HG03342 (cell line): ENCODE measurements around the gene MB21D2.
"Not testable (repeated sequence)": the region's sequence is repeated elsewhere in the genome, so short reads cannot be mapped to it uniquely, and the experiment has no call there.

Experiments used
- ATAC-seq: cut with Tn5 transposase; IDR thresholded peaks from one replicate; pipeline ENCODE4 v1.9.1; 2021; ENCODE audit warnings: mild to moderate bottlenecking, moderate library complexity; ENCODE audit not compliant: unreplicated experiment

The MB21D2 gene, protein sequence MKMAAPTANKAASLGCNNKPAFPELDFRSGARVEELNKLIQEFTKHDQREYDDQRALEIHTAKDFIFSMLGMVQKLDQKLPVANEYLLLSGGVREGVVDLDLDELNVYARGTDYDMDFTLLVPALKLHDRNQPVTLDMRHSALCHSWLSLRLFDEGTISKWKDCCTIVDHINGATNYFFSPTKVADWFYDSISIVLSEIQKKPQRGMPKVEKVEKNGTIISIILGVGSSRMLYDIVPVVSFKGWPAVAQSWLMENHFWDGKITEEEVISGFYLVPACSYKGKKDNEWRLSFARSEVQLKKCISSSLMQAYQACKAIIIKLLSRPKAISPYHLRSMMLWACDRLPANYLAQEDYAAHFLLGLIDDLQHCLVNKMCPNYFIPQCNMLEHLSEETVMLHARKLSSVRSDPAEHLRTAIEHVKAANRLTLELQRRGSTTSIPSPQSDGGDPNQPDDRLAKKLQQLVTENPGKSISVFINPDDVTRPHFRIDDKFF

DNA sequence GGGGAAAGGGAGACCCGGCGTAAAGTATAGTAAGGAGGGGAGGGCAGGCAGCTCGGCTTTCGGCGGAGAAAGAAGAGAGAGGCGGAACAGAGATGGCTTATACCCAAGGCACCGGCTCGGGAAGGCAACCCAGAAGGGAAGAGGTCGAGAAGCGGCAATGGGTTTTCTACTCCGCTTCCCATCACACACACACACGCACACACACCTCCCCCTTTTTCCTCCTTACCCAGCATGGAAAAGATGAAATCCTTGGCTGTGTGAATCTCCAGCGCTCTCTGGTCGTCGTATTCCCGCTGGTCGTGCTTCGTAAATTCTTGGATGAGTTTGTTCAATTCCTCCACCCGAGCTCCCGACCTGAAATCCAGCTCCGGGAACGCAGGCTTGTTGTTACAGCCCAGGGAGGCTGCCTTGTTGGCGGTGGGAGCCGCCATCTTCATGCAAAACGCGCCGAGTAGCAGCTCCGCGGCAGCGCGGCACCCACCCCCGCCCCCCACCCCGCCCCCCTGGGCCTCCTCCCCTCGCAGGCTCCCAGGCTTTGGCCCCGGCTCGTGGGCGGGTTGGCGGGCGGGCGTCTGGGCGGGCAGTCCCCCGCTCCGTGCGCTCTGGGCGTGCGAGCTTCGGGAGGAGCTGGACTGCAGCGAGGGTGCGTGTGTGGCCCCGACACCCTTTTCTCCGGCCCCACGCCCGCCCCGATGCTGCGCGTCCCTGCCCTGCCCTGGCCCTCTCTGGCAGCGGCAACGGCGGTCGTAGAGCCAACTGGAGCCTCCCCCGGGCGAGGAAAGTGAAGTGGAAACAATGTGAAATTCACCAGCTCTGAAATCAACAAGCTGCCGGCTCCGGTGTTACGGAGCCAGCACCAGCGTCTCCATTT, at the start of gene MB21D2:
MB21D2 (minus strand) TSS at position 453 of the 871 bp plus-strand sequence; CDS start at position 437, 16 bp downstream.
- ATAC-seq, result peak; percentile 62

DNA sequence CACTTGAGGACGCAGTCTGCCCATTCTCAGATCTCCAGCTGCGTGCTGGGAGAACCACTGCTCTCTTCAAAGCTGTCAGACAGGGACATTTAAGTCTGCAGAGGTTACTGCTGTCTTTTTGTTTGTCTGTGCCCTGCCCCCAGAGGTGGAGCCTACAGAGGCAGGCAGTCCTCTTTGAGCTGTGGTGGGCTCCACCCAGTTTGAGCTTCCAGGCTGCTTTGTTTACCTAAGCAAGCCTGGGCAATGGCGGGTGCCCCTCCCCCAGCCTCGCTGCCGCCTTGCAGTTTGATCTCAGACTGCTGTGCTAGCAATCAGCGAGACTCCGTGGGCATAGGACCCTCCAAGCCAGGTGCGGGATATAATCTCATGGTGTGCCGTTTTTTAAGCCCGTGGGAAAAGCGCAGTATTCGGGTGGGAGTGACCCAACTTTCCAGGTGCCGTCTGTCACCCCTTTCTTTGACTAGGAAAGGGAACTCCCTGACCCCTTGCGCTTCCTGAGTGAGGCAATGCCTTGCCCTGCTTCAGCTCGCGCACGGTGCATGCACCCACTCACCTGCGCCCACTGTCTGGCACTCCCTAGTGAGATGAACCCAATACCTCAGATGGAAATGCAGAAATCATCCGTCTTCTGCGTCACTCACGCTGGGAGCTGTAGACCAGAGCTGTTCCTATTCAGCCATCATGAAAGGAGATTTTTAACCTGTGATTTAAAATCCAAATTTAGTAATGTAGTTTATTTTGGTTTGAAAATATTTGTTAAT, 47.5 kb upstream of the MB21D2 start:
- ATAC-seq, result not testable (repeated sequence)

DNA sequence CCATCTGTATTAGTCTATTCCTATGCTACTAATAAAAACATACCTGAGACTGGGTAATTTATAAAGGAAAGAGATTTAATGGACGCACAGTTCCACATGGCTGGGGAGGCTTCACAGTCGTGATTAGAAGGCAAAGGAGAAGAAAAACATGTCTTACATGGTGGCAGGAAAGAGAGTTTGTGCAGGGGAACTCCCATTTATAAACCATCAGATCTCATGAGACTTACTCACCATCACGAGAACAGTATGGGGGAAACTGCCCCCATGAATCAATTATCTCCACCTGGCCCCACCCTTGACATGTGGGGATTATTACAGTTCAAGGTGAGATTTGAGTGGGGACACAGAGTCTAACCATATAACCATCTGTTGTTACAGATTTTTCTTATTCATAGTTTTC, 42.1 kb upstream of the MB21D2 start:
- ATAC-seq, result no peak

DNA sequence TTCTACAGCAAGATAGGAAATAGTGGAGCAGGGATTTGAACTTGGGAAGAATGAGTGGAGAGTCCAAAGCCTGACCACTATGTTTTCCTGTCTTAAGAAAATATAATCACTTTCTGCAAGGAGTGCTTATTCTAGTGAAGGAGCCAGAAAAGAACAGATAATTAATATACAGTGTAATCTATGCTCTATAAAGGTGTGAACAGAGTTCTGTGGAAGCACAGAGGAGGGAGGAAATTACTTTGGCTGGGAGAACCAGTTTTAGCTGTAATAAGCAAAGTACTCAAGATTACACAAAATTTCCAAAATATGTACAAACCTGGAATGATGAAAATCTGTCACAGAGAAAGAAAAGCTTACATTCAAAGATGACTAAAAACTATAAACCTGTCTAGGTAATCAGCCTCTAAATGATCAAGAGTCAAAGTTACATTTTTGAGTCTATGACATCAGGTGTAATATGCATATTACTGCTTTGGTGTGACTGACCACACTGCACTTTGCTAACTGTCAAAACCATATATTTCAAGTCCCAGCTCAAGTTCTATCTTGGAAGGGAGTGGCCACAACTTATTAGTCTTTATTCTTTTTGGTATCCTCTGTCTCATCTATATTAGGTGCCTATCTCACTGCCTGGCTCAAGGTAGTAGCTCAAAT, 40.7 kb upstream of the MB21D2 start:
- no peak for ATAC-seq

DNA sequence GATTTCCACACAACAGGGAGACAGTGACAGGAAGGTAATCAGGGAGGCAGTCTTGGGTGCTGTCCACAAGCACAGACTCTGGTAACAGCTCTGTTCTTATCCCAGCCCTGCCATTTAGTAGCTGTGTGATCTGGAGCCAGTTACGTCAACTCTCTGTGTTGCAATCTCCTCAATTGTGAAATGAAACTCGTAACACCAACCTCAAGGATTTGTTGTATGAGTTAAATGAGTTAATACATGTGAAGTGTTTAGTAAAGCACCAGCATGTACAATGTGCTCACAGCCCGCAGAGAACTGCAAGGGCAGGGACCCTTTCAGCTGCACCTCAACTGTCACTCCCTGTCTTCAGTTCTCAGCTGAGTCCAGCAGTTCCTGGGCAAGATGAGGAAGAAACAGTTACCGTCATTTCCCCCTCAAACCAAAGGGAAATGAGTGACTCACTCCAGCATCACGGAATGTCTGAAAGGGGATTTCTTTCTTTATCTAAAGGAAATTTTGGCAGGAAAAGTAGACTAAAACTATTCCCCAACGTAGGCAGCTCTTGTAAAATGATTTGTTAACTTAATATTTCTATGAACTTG, 39.9 kb upstream of the MB21D2 start:
- ATAC-seq, result no peak

DNA sequence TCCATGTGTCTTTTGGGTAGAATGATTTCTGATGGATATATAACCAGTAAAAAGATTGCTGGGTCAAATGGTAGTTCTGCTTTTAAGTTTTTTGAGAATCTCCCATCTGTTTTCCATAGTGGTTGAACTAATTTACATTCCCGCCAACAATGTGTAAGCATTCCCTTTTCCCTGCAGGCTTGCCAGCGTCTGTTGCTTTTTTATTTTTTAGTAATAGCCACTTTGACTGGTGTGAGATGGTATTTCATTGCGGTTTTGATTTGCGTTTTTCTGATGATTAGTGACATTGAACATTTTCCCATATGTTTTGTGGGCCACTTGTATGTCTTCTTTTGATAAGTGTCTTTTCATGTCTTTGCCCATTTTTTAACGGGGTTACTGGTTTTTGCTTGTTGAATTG, 36.3 kb upstream of the MB21D2 start:
- ATAC-seq, result no peak

DNA sequence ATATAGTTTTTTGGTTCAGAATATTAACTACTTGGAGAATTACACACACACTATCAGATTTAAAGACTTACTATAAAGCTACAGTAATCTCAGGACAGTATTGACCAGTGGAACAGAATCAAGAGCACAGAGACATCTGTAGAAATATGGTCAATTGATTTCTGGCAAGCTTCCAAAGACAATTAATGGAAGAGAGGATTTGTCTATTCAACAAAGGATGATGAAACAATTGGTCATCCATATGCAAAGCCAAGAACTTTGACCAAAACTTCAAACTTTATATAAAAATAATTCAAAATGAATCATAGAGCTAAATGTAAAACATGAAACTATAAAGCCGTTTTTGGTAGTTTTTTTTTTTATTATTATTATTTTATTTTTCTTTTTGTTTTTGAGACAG, 29.8 kb upstream of the MB21D2 start:
- no peak for ATAC-seq

DNA sequence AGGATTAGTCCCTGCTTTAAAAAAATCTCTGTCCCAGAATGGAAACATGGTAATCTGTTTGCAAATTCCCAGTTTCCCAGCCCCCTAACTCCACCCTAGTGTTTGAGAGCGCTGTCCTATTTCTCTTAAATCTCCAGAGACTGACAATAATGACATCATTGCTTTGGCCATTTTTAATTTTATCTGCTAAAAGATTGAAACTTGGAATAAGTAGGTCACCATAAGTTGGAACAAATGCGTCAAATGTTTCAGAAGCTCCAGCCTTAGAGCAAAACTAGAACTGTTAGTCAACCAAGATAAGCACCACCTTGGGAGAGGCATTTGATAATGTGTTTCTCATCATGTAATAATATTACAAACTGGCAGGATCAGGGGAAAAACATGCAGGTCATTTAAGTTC, 25.7 kb upstream of the MB21D2 start:
- no peak for ATAC-seq

DNA sequence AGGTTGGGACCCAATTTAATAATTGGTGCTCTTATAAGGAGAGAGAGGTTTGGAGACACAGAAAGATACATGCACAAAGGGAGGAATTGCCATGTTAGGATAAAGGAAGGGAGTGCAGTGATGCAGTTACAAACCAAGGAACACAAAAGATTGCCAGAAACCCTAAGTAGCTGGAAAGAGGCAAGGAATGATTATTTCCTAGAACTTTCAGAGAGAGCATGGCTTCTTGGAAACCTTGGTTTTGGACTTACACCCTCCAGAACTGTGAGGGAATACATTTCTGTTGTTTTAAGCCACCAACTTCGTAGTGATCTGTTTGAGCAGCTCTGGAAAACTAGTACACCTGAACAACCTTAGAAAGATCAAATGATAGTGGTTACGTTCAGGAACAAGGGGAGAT, 25.0 kb upstream of the MB21D2 start:
- no peak for ATAC-seq

DNA sequence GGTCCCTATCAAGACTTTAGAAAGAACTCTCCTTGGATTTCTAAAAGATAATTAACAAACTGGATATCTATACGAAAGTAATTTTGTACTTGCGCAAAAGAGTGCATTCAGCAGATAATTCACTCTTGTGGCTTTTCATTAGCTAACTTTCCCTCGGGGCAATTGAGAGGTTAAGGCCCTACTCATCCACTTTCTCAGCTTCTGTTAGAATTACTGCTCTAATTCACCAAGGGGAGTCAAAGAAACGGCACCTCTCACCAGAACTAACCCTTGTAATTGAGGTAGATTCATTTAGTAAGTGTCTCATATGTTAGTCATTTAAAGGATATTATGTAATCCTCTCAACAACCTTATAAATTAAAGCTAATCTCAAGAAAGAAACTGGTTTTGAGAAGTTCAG, 22.5 kb upstream of the MB21D2 start:
- ATAC-seq, result no peak

DNA sequence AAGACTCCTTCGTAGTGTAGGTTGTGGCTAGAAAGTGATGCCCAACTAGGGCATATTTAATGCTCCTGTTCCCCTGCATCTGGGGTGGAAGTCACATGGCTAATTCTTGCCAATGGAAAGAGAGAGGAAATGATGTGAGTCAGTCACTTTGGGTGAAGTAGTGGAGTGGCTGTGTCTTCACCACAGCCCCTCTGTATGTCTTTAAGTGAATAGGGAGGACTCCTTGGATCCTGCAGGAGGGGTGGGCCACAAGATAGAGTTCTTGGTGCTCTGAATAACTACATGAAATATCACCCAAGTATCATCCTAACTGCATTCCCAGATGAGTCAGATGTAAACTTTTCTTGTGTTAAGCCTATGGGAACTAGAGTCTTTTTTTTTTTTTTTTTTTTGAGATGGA, 17.8 kb upstream of the MB21D2 start:
- no peak for ATAC-seq

DNA sequence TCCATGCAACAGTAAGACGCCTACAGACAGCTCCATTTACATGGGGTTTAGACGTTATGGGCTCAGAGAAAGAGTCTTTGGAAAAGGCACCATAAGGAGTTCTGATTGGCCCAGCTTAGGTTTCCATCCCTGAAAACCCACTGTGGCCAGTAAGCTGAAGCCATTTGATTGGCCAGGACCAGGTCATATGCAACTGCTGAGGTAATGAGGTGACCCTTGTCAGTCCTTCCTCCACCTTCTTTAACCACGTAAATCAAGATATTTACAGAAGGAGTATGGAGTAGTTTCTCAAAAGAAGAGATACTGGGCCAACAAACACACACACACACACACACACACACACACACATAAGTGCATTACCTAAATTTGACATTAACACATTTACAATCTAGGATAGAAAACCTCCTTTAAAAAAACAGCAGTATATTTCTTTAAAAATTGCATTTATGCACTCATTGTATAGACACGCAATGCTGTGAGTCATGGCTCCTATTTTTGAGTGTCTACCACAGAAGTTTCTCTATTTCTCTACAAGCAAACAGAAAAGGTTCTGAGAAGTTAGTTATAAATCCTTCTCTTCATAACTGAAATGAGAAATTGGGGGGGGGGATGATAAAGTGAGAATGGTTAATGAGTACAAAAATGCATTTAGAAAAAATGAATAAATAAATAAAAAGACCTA, 16.3 kb upstream of the MB21D2 start:
- no peak for ATAC-seq

DNA sequence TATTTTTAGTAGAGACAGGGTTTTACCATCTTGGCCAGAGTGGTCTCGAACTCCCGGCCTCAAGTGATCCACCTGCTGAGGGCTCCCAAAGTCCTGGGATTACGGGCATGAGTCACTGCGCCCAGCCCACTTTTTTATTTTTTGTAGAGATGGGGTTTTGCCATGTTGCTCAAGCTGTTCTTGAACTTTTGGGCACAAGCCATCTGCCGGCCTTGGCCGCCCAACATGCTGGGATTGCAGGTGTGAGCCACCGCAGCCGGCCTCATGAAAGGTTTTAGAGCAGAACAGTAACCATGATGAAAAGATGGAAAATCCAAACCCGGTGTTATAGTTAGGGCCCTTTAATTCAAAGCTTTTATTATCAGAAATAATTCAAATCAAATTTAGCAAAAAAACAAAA, 15.6 kb upstream of the MB21D2 start:
- no peak for ATAC-seq

DNA sequence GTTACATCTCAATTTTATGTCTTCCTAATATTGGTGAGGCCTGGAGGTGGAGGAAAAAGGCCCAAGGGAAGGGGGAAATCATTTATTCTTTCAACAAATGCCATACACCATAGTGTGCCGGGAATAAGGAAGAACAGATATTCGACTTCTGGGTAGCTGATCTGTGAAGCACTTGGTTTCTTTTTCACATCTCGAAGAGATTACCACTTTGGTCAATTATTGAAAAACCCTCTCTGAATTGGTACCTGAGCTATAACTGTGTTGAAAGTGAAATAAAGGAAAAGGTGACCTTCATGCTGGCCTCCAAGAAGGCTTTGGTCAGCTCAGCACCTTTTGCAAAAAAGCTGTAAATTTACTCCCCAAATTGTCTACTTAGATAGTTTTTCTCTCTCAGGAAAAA, 14.2 kb upstream of the MB21D2 start:
- no peak for ATAC-seq

DNA sequence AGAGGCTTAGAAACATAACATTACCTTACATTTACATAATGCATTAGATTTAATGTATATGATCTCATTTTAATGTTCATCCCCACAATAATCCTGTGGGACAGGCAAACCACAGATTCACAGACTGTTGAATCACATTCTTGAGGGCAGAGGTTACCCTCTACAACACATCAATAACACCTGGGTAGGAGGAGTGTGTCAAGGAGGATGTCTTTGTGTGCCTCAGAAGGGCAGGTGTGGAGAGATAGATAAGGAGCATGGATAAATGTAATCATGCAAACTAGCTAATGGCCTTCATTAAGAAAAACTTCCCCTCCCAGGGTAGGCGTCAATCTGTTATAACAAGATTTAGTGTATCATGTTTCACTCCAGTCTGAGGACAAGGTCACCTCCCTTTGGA, 12.9 kb upstream of the MB21D2 start:
- ATAC-seq, result no peak

DNA sequence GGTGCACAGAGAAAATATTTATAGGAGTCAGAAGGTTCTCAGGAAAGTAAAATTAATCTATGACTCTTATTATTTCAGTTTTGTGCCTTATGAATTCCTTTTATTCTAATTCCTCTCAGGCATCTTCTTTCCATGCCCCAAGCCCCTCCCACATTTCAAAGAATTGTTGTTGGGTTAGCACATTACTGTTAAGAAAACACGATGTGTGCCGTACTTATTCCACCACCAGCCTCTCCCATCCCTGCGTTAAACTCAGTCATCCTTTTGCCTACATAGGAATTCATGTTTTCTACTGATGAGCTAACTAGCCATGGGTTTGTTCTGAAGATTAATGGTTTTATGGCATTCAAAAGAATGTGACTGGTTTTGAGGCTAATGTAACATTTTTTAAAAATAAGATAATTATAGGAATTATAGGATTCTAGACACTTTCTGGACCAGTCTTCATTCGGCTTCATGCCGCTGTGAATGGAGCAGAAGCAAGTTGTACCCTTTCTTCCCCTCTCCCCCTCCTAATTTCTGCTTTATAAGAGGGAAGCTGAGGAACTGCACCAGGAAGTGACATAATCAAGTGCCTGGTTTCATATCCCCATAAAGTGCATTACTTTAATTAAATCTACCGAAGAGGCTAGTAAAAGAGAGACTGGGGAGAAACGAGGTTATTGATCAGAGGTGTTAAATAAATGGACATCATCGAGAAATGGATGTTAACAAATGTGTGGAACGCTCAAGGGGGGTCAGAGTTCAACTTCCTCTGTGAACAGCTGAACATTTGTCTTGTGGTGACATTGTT, 12.3 kb upstream of the MB21D2 start:
- ATAC-seq, result no peak

DNA sequence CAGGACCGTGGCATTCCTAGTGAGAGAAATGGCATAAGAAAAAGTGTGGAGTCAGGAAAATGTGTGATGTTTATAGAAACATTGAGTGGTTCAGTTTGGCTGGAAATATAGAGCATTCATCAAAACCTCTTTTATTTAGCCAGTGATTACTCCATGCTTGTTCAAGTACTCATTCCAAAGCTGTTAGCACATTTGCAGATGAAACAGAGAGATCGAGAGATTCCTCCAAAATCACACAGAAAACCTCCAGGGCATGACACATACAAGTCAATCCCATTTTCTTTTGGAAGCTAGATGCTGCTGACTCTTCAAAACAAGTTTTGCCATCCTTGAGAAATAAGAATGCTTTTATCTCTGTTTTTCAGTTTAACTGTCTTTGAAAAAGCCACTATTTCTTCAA, 11.5 kb upstream of the MB21D2 start:
- no peak for ATAC-seq

DNA sequence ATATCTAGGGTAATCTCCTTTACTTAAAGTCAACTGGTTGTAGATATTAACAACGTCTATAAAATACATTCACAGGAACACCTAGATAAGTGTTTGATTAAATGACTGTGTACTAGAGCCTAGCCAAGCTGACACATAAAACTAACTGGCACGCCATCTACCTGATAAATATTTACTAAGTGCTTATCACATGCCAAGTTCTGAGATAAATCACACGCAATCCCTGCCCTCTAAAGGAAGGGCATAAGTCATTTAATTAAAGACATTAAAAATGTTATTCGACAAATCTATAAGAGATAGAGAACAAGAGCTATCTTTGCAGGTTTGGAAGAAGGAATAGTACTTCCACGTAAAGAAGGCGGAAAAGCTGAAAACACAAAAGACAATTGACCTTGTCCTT, 11.1 kb upstream of the MB21D2 start:
- ATAC-seq, result no peak

DNA sequence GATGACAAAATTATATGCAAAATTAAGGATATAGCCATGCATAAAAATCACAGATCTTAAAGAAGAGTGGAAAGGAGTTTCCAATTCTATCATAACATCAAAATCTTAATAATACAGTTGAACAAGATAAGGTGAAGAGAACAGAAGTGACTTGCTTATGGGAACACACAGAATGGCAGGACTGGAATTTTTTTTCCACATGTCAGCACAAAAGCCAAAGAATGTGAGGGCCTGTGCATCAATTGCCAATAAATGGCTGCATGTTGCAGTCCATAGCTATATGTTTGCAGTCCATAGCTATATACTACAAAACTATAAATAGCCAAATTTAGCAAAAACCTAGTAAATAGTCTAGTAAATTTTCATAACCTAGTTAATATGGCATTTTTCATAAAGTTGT, 10.4 kb upstream of the MB21D2 start:
- no peak for ATAC-seq
